Neural progenitor cell (in vitro differentiated cells): Measurements from ENCODE around the gene SLC22A15. TPM values are rescaled to one million over a fixed set of nuclear protein-coding genes. Genes with fewer than 3 reads are reported as not detected.

Experiments used
- DNase-seq: peaks from one replicate; pipeline ENCODE4 v3.0.0-alpha.2; 2016; ENCODE audit warnings: low spot score
- H2AFZ ChIP-seq: fragments of 200-600 bp; sonication (generic); replicated peaks from 2 replicates; pipeline ENCODE4 v1.6.1; 2016; ENCODE audit warnings: antibody characterized with exemption
- H3F3A ChIP-seq: fragments of 200-600 bp; sonication (generic); 2 replicates; pipeline ENCODE4 v1.6.1; 2016; ENCODE audit warnings: antibody characterized with exemption, low read depth
- H3K27ac ChIP-seq: fragments of 200-600 bp; sonication (generic); 2 replicates; pipeline ENCODE4 v1.5.1; 2016; ENCODE audit warnings: mild to moderate bottlenecking
- H3K27me3 ChIP-seq: fragments of 200-600 bp; sonication (generic); 2 replicates; pipeline ENCODE4 v1.6.1; 2016; ENCODE audit warnings: mild to moderate bottlenecking, moderate library complexity
- H3K36me3 ChIP-seq: fragments of 200-600 bp; sonication (generic); 2 replicates; pipeline ENCODE4 v1.5.1; 2016
- H3K4me1 ChIP-seq: fragments of 200-600 bp; sonication (generic); 2 replicates; pipeline ENCODE4 v1.6.1; 2016; ENCODE audit warnings: mixed run types
- H3K4me2 ChIP-seq: fragments of 200-600 bp; sonication (generic); 2 replicates; pipeline ENCODE4 v1.6.1; 2016
- H3K4me3 ChIP-seq: fragments of 200-600 bp; sonication (generic); 2 replicates; pipeline ENCODE4 v1.5.1; 2016
- H3K79me2 ChIP-seq: fragments of 200-600 bp; sonication (generic); 2 replicates; pipeline ENCODE4 v1.6.1; 2016; ENCODE audit warnings: low read depth
- H3K9ac ChIP-seq: fragments of 200-600 bp; sonication (generic); 2 replicates; pipeline ENCODE4 v1.6.1; 2016
- H3K9me3 ChIP-seq: fragments of 200-600 bp; sonication (generic); 2 replicates; pipeline ENCODE4 v1.5.1; 2016; ENCODE audit warnings: low read depth
- H4K20me1 ChIP-seq: fragments of 200-600 bp; sonication (generic); 2 replicates; pipeline ENCODE4 v1.6.1; 2016; ENCODE audit warnings: low read depth
- H3K27ac Mint-ChIP-seq: 3 replicates; pipeline ENCODE4 v1.8.0; 2021; ENCODE audit warnings: mixed read lengths
- H3K27me3 Mint-ChIP-seq: 2 replicates; pipeline ENCODE4 v1.8.0; 2022; ENCODE audit warnings: low read depth, mild to moderate bottlenecking, inconsistent platforms, moderate library complexity, mixed read lengths; ENCODE audit not compliant: insufficient read depth
- H3K36me3 Mint-ChIP-seq: 3 replicates; pipeline ENCODE4 v1.8.0; 2021; ENCODE audit warnings: mixed read lengths
- H3K4me1 Mint-ChIP-seq: 3 replicates; pipeline ENCODE4 v1.8.0; 2021; ENCODE audit warnings: mixed read lengths
- H3K4me3 Mint-ChIP-seq: 3 replicates; pipeline ENCODE4 v1.8.0; 2021; ENCODE audit warnings: mild to moderate bottlenecking, moderate library complexity, mixed read lengths
- H3K9me3 Mint-ChIP-seq: 3 replicates; pipeline ENCODE4 v1.8.0; 2020; ENCODE audit warnings: mixed read lengths
- EZH2 ChIP-seq: fragments of 200-600 bp; sonication (generic); IDR thresholded peaks from 2 replicates; pipeline ENCODE4 v1.6.1; 2017; ENCODE audit warnings: antibody characterized with exemption, mild to moderate bottlenecking, moderate library complexity
- EZH2phosphoT487 ChIP-seq: fragments of 200-600 bp; sonication (generic); IDR thresholded peaks from 2 replicates; pipeline ENCODE4 v1.6.1; 2017; ENCODE audit warnings: antibody characterized with exemption
- total RNA-seq: library from RNA; depleted of rRNA; stranded (reverse); fragments of >200 nt; gene quantifications from 2 replicates; pipeline ENCODE4 v1.2.3, GENCODE V29; 2015; ENCODE audit warnings: low replicate concordance
- TF ChIP-seq, protein P1 (sequence below): fragments of 200-600 bp; sonication (generic); IDR thresholded peaks from 2 replicates; pipeline ENCODE4 v1.5.1; 2017; ENCODE audit warnings: antibody characterized with exemption, mild to moderate bottlenecking

The SLC22A15 gene
- total RNA-seq, 1 donor from 2014 or later: 1.9 TPM

- Mint-ChIP-seq H3K4me1 (no peaks in the 10 kb centered on the region), H3K4me3 (no peak overlapping the region), H3K9me3 (no peaks in the 10 kb centered on the region), H3K27ac (no peak overlapping the region), H3K27me3 (peaks cover 2% of the 10 kb centered on the region), H3K36me3 (no peaks in the 10 kb centered on the region)
- H2AFZ ChIP-seq: no peak overlapping the region
- no peak overlapping the region for H3K9ac ChIP-seq
- H3K27ac ChIP-seq: no peak overlapping the region
- TF ChIP-seq EZH2 (no peak), EZH2phosphoT487 (no peak)
- TF ChIP-seq, protein P1, sequence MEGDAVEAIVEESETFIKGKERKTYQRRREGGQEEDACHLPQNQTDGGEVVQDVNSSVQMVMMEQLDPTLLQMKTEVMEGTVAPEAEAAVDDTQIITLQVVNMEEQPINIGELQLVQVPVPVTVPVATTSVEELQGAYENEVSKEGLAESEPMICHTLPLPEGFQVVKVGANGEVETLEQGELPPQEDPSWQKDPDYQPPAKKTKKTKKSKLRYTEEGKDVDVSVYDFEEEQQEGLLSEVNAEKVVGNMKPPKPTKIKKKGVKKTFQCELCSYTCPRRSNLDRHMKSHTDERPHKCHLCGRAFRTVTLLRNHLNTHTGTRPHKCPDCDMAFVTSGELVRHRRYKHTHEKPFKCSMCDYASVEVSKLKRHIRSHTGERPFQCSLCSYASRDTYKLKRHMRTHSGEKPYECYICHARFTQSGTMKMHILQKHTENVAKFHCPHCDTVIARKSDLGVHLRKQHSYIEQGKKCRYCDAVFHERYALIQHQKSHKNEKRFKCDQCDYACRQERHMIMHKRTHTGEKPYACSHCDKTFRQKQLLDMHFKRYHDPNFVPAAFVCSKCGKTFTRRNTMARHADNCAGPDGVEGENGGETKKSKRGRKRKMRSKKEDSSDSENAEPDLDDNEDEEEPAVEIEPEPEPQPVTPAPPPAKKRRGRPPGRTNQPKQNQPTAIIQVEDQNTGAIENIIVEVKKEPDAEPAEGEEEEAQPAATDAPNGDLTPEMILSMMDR: no peak
- no peaks in the 10 kb centered on the region for H3K4me1 ChIP-seq
- no peaks in the 10 kb centered on the region for H3K27me3 ChIP-seq
- no peaks in the 10 kb centered on the region for H3K9me3 ChIP-seq
- H3K4me3 ChIP-seq: no peak overlapping the region
- no peaks in the 10 kb centered on the region for H3F3A ChIP-seq
- no peaks in the 10 kb centered on the region for H3K79me2 ChIP-seq
- H4K20me1 ChIP-seq: no peaks in the 10 kb centered on the region
- H3K4me2 ChIP-seq: no peak overlapping the region
- H3K36me3 ChIP-seq: no peaks in the 10 kb centered on the region
- no peak for DNase-seq
Measured at GRCh38 chr1:116106646-116107045, 130.3 kb downstream of the SLC22A15 start.

DNA sequence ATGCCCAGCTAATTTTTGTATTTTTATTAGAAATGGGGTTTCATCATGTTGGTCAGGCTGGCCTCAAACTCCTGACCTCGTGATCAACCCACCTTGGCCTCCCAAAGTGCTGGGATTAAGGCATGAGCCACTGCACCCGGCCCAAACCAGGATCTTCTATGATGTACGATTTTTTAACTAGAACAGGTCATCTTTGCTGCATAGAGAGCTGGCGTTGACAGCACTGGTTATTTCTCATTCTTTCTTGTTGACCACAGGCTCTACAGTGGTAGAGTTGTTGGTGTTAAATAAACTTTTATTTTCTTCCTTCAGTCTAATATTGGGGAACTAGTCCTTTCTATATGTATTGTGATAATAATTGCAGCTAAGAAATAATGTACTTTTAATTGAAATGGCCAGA is 131.1 kb downstream of the SLC22A15 start:
- Histone ChIP-seq H3K4me2 (no peak overlapping the region), H3K36me3 (no peaks in the 10 kb centered on the region), H3K27ac (no peak overlapping the region), H3K27me3 (no peaks in the 10 kb centered on the region), H3K79me2 (no peaks in the 10 kb centered on the region), H4K20me1 (no peaks in the 10 kb centered on the region), H3F3A (no peaks in the 10 kb centered on the region), H3K9ac (no peak overlapping the region), H3K4me3 (no peak overlapping the region), H3K9me3 (no peaks in the 10 kb centered on the region), H3K4me1 (no peaks in the 10 kb centered on the region), H2AFZ (no peak overlapping the region)
- Mint-ChIP-seq H3K27me3 (peaks cover 2% of the 10 kb centered on the region), H3K9me3 (no peaks in the 10 kb centered on the region), H3K4me1 (no peaks in the 10 kb centered on the region), H3K27ac (no peak overlapping the region), H3K4me3 (no peak overlapping the region), H3K36me3 (no peaks in the 10 kb centered on the region)
- DNase-seq: no peak
- TF ChIP-seq EZH2phosphoT487: no peak

GRCh38 chr1:116110567-116111523 is 134.5 kb downstream of the SLC22A15 start, which contains the start of gene MAB21L3:
MAB21L3 (plus strand) TSS chr1:116111399; CDS start chr1:116112616, 1,217 bp downstream.
- H3K9me3 Mint-ChIP-seq: no peaks in the 10 kb centered on the region
- Histone ChIP-seq H3K4me3 (no peak within 1 kb of the TSS), H3K79me2 (no peaks in the 10 kb centered on the region), H4K20me1 (no peaks in the 10 kb centered on the region), H3K27ac (no peak within 1 kb of the TSS), H3K9me3 (no peaks in the 10 kb centered on the region), H3K9ac (no peak within 1 kb of the TSS), H3K36me3 (no peaks in the 10 kb centered on the region), H3K27me3 (no peaks in the 10 kb centered on the region), H3K4me1 (no peaks in the 10 kb centered on the region), H3F3A (no peaks in the 10 kb centered on the region), H2AFZ (peak within 1 kb of the TSS; percentile 55), H3K4me2 (no peak within 1 kb of the TSS)
- no peaks in the 10 kb centered on the region for H3K4me1 Mint-ChIP-seq
- H3K27ac Mint-ChIP-seq: peak within 1 kb of the TSS; percentile 46
- no peak for TF ChIP-seq EZH2phosphoT487
- TF ChIP-seq, protein P1: no peak
- no peak for TF ChIP-seq EZH2
- H3K27me3 Mint-ChIP-seq: peaks cover 2% of the 10 kb centered on the region
- H3K36me3 Mint-ChIP-seq: no peaks in the 10 kb centered on the region
- no peak for DNase-seq
- H3K4me3 Mint-ChIP-seq: no peak within 1 kb of the TSS

DNA sequence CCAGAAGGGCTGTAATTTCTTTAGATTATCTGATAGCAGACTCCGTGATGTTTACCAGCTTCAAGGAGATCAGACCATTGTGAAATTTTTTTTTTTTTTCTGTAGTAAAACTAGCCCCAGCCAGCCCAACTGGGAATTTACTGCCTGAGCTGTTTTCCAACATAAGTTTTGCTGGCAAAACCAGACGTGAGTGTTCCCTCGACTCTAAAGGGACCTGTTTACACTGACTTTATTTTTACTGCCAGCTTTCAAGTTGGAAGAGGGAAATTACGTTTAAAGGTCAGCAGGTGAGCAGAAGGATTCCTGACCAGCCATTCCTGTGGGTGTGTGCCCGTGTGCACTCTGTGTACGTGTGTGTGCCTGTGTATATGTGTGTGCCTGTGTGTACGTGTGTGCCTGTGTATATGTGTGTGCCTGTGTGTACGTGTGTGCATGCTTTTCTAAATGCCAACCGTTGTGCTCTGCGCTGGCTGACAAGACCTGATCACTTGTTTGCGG is 135.3 kb downstream of the SLC22A15 start:
- no peak overlapping the region for H3K4me3 ChIP-seq
- no peak for DNase-seq
- H3K79me2 ChIP-seq: no peaks in the 10 kb centered on the region
- no peak overlapping the region for H3K27ac Mint-ChIP-seq
- H4K20me1 ChIP-seq: no peaks in the 10 kb centered on the region
- no peaks in the 10 kb centered on the region for H3F3A ChIP-seq
- H3K9ac ChIP-seq: no peak overlapping the region
- H3K27me3 ChIP-seq: no peaks in the 10 kb centered on the region
- H3K4me3 Mint-ChIP-seq: no peak overlapping the region
- no peaks in the 10 kb centered on the region for H3K4me1 Mint-ChIP-seq
- H3K4me1 ChIP-seq: no peaks in the 10 kb centered on the region
- H3K9me3 ChIP-seq: no peaks in the 10 kb centered on the region
- H3K27me3 Mint-ChIP-seq: peaks cover 2% of the 10 kb centered on the region
- TF ChIP-seq EZH2phosphoT487: no peak
- TF ChIP-seq, protein P1: no peak
- no peak for TF ChIP-seq EZH2
- no peak overlapping the region for H3K27ac ChIP-seq
- no peaks in the 10 kb centered on the region for H3K36me3 ChIP-seq
- H3K4me2 ChIP-seq: no peak overlapping the region
- H2AFZ ChIP-seq: peak overlapping the region; percentile 55
- no peaks in the 10 kb centered on the region for H3K36me3 Mint-ChIP-seq
- H3K9me3 Mint-ChIP-seq: no peaks in the 10 kb centered on the region
